ENCODE results near the gene ZMYND11. TPM values are rescaled to one million over a fixed set of nuclear protein-coding genes. Genes with fewer than 3 reads are reported as not detected.

The ZMYND11 gene
- total RNA-seq, 1 experiment from 2014 or later: 101 TPM

DNA sequence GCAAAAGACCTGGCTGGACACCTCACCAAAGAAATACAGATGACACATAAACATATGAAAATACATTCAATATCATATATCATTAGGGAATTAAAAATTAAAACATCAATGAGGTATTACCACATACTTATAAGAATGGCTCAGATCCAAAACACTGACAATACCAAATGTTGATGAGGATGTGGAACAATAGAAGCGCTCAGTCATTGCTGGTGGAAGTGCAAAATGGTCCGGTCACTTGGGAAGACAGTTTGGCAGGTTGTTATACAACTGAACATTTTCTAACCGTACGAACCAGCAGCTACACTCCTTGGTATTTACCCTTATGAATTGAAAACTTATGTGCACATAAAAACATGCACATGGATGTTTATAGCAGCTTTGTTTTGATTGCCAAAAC is 38.5 kb downstream of the ZMYND11 start:
- H3K4me3 ChIP-seq (ENCODE audit: low read depth, low read length): no peak overlapping the region
- H3K4me1 ChIP-seq: no peaks in the 10 kb centered on the region
- H3K9me3 ChIP-seq: peaks cover 6% of the 10 kb centered on the region; the same call in 1 of the 2 replicates
- Mint-ChIP-seq H3K4me3 (ENCODE audit: unreplicated experiment) (no peak overlapping the region), H3K9me3 (ENCODE audit: unreplicated experiment) (peaks cover 37% of the 10 kb centered on the region), H3K4me1 (ENCODE audit: low read depth, unreplicated experiment) (no peaks in the 10 kb centered on the region), H3K27me3 (ENCODE audit: insufficient read depth, unreplicated experiment) (no peaks in the 10 kb centered on the region), H3K27ac (ENCODE audit: unreplicated experiment) (no peak overlapping the region), H3K36me3 (ENCODE audit: insufficient read depth, unreplicated experiment) (peaks cover 11% of the 10 kb centered on the region)
- TF ChIP-seq, protein P1, sequence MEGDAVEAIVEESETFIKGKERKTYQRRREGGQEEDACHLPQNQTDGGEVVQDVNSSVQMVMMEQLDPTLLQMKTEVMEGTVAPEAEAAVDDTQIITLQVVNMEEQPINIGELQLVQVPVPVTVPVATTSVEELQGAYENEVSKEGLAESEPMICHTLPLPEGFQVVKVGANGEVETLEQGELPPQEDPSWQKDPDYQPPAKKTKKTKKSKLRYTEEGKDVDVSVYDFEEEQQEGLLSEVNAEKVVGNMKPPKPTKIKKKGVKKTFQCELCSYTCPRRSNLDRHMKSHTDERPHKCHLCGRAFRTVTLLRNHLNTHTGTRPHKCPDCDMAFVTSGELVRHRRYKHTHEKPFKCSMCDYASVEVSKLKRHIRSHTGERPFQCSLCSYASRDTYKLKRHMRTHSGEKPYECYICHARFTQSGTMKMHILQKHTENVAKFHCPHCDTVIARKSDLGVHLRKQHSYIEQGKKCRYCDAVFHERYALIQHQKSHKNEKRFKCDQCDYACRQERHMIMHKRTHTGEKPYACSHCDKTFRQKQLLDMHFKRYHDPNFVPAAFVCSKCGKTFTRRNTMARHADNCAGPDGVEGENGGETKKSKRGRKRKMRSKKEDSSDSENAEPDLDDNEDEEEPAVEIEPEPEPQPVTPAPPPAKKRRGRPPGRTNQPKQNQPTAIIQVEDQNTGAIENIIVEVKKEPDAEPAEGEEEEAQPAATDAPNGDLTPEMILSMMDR (IDR thresholded peaks at IDR 0.05; ENCODE audit: insufficient read depth in 1 of 2, low read depth in 1 of 2, low read length in 1 of 2, severe bottlenecking in 1 of 2, unreplicated experiment in 1 of 2): no peak
- DNase-seq: no peak
- no TSS peak for BruUV-seq (replicated peaks)
- CTCF ChIA-PET: no interaction called here
- POLR2A ChIA-PET: no interaction called here
- H3K27me3 ChIP-seq (replicated peaks; ENCODE audit: control insufficient read depth, insufficient read depth, low read length): no peaks in the 10 kb centered on the region
- intact Hi-C loops (cut with micrococcal nuclease; ENCODE audit: unreplicated experiment): no loop called here
- no peaks in the 10 kb centered on the region for H3K36me3 ChIP-seq (ENCODE audit: control insufficient read depth, insufficient read depth, low read length)

- intact Hi-C loops (cut with micrococcal nuclease; ENCODE audit: unreplicated experiment): no loop called here
- ChIA-PET CTCF (no interaction called here), POLR2A (no interaction called here)
- Histone ChIP-seq H3K9me3 (peaks cover 2% of the 10 kb centered on the region; the same call in 1 of the 2 replicates), H3K27me3 (replicated peaks; ENCODE audit: control insufficient read depth, insufficient read depth, low read length) (no peaks in the 10 kb centered on the region), H3K36me3 (ENCODE audit: control insufficient read depth, insufficient read depth, low read length) (no peaks in the 10 kb centered on the region), H3K4me1 (no peaks in the 10 kb centered on the region), H3K4me3 (ENCODE audit: low read depth, low read length) (no peak overlapping the region)
- H3K4me1 Mint-ChIP-seq (ENCODE audit: low read depth, unreplicated experiment): no peaks in the 10 kb centered on the region
- peaks cover 13% of the 10 kb centered on the region for H3K9me3 Mint-ChIP-seq (ENCODE audit: unreplicated experiment)
- no peak for DNase-seq
- no peak overlapping the region for H3K4me3 Mint-ChIP-seq (ENCODE audit: unreplicated experiment)
- peaks cover 32% of the 10 kb centered on the region for H3K36me3 Mint-ChIP-seq (ENCODE audit: insufficient read depth, unreplicated experiment)
- H3K27ac Mint-ChIP-seq (ENCODE audit: unreplicated experiment): no peak overlapping the region
- no peaks in the 10 kb centered on the region for H3K27me3 Mint-ChIP-seq (ENCODE audit: insufficient read depth, unreplicated experiment)
- no TSS peak for BruUV-seq (replicated peaks)
- TF ChIP-seq, protein P1 (IDR thresholded peaks at IDR 0.05; ENCODE audit: insufficient read depth in 1 of 2, low read depth in 1 of 2, low read length in 1 of 2, severe bottlenecking in 1 of 2, unreplicated experiment in 1 of 2): no peak
These were observed 41.4 kb downstream of the ZMYND11 start for GRCh38 chr10:176677-177076.

- Histone ChIP-seq H3K4me3 (ENCODE audit: low read depth, low read length) (no peak overlapping the region), H3K9me3 (no peaks in the 10 kb centered on the region), H3K4me1 (no peaks in the 10 kb centered on the region), H3K27me3 (replicated peaks; ENCODE audit: control insufficient read depth, insufficient read depth, low read length) (no peaks in the 10 kb centered on the region), H3K36me3 (ENCODE audit: control insufficient read depth, insufficient read depth, low read length) (no peaks in the 10 kb centered on the region)
- no peak for DNase-seq
- CTCF ChIA-PET: no interaction called here
- H3K4me3 Mint-ChIP-seq (ENCODE audit: unreplicated experiment): no peak overlapping the region
- intact Hi-C loops (cut with micrococcal nuclease; ENCODE audit: unreplicated experiment): loop anchor here (1.0 kb wide), 1 partner anchor 52 kb away; no protein-coding TSS in a partner anchor
- no TSS peak for BruUV-seq (replicated peaks)
- H3K9me3 Mint-ChIP-seq (ENCODE audit: unreplicated experiment): peaks cover 2% of the 10 kb centered on the region
- H3K27me3 Mint-ChIP-seq (ENCODE audit: insufficient read depth, unreplicated experiment): no peaks in the 10 kb centered on the region
- H3K4me1 Mint-ChIP-seq (ENCODE audit: low read depth, unreplicated experiment): no peaks in the 10 kb centered on the region
- POLR2A ChIA-PET: no interaction called here
- TF ChIP-seq, protein P1 (IDR thresholded peaks at IDR 0.05; ENCODE audit: insufficient read depth in 1 of 2, low read depth in 1 of 2, low read length in 1 of 2, severe bottlenecking in 1 of 2, unreplicated experiment in 1 of 2): peak; percentile 41 to 46
- H3K36me3 Mint-ChIP-seq (ENCODE audit: insufficient read depth, unreplicated experiment): peaks cover 38% of the 10 kb centered on the region
- no peak overlapping the region for H3K27ac Mint-ChIP-seq (ENCODE audit: unreplicated experiment)
These were observed 43.0 kb downstream of the ZMYND11 start for GRCh38 chr10:178208-178607.
